HEK293 (cell line): Measurements from ENCODE around the gene FANCC.
A peak's percentile ranks its signal among the peaks of the same experiment; 100 is the strongest.

Experiments
- CTCF ChIA-PET: fragments of 350-600 bp; formaldehyde crosslinking; extraction: SDS; loops from one replicate; lab custom pipeline; 2021; ENCODE audit warnings: antibody characterized with exemption; lab: Yijun Ruan, JAX
- POLR2A ChIA-PET: fragments of 300-600 bp; formaldehyde crosslinking; extraction: SDS; loops from one replicate; lab custom pipeline; 2020; ENCODE audit warnings: antibody characterized with exemption, inconsistent platforms; lab: Yijun Ruan, JAX
- H3K27ac ChIP-seq: fragments of 200-500 bp; sonication (Bioruptor generic); 2 replicates; pipeline ENCODE4 v1.5.1; 2014; ENCODE audit warnings: low read depth, low read length, control low read depth, inconsistent platforms; ENCODE audit errors: extremely low read depth
- H3K36me3 ChIP-seq, 2 experiments: fragments of 200-500 bp in 1 of 2; sonication (Bioruptor generic) in 1 of 2; 1 replicate in 1 of 2; 2 replicates in 1 of 2; pipeline ENCODE4 v1.5.1; 2014 to 2017; ENCODE audit warnings: inconsistent platforms in 2 of 2, low read length in 2 of 2; ENCODE audit not compliant: control insufficient read depth in 2 of 2, insufficient read depth in 1 of 2
- H3K4me1 ChIP-seq: fragments of 200-500 bp; sonication (Bioruptor generic); 2 replicates; pipeline ENCODE4 v1.5.1; 2014; ENCODE audit warnings: mild to moderate bottlenecking, low read length, inconsistent platforms; ENCODE audit not compliant: control insufficient read depth, insufficient read depth
- H3K4me3 ChIP-seq: 2 replicates; pipeline ENCODE4 v1.5.1; 2011; ENCODE audit warnings: low read depth, mild to moderate bottlenecking, control low read depth, low read length, moderate library complexity
- H3K9me3 ChIP-seq: fragments of 200-500 bp; sonication (Bioruptor generic); 2 replicates; pipeline ENCODE4 v1.5.1; 2014; ENCODE audit warnings: low read depth, low read length, inconsistent platforms; ENCODE audit not compliant: control insufficient read depth, insufficient read depth
- CTCF ChIP-seq: fragments of 450-650 bp; formaldehyde crosslinking; IDR thresholded peaks from 2 replicates; pipeline ENCODE4 v1.5.1; 2016; ENCODE audit warnings: missing biosample characterization, missing genetic modification characterization
- ELK4 ChIP-seq: IDR thresholded peaks from 2 replicates; pipeline ENCODE4 v1.6.1; 2011; ENCODE audit warnings: mild to moderate bottlenecking, low read depth, low read length, borderline replicate concordance
- GLIS1 ChIP-seq: fragments of 450-650 bp; formaldehyde crosslinking; IDR thresholded peaks from 2 replicates; pipeline ENCODE4 v1.5.1; 2016; ENCODE audit warnings: missing biosample characterization, missing genetic modification characterization
- KLF16 ChIP-seq: fragments of 450-650 bp; formaldehyde crosslinking; IDR thresholded peaks from 2 replicates; pipeline ENCODE4 v1.5.1; 2017; ENCODE audit warnings: missing biosample characterization, missing genetic modification characterization
- SP2 ChIP-seq: fragments of 450-650 bp; formaldehyde crosslinking; IDR thresholded peaks from 2 replicates; pipeline ENCODE4 v1.5.1; 2016; ENCODE audit warnings: missing biosample characterization, missing genetic modification characterization
- ZBTB17 ChIP-seq: fragments of 450-650 bp; formaldehyde crosslinking; IDR thresholded peaks from 2 replicates; pipeline ENCODE4 v1.5.1; 2016; ENCODE audit warnings: missing biosample characterization, missing genetic modification characterization
- ZBTB20 ChIP-seq: fragments of 450-650 bp; formaldehyde crosslinking; IDR thresholded peaks from 2 replicates; pipeline ENCODE4 v1.5.1; 2016; ENCODE audit warnings: missing biosample characterization, missing genetic modification characterization
- ZFP69B ChIP-seq: fragments of 450-650 bp; formaldehyde crosslinking; IDR thresholded peaks from 2 replicates; pipeline ENCODE4 v1.5.1; 2016; ENCODE audit warnings: missing biosample characterization, missing genetic modification characterization
- ZIC2 ChIP-seq: fragments of 450-650 bp; formaldehyde crosslinking; IDR thresholded peaks from 2 replicates; pipeline ENCODE4 v1.5.1; 2016; ENCODE audit warnings: missing biosample characterization, missing genetic modification characterization
- ZNF175 ChIP-seq: fragments of 450-650 bp; formaldehyde crosslinking; IDR thresholded peaks from 2 replicates; pipeline ENCODE4 v1.5.1; 2016; ENCODE audit warnings: missing biosample characterization, missing genetic modification characterization
- ZNF223 ChIP-seq: fragments of 450-650 bp; formaldehyde crosslinking; IDR thresholded peaks from 2 replicates; pipeline ENCODE4 v1.5.1; 2016; ENCODE audit warnings: missing biosample characterization, missing genetic modification characterization
- ZNF302 ChIP-seq: fragments of 450-650 bp; formaldehyde crosslinking; IDR thresholded peaks from 2 replicates; pipeline ENCODE4 v1.5.1; 2016; ENCODE audit warnings: missing biosample characterization, missing genetic modification characterization, low read depth
- ZNF335 ChIP-seq: fragments of 450-650 bp; formaldehyde crosslinking; conservative IDR thresholded peaks from 2 replicates; pipeline ENCODE4 v1.5.1; 2016; ENCODE audit warnings: missing biosample characterization, missing genetic modification characterization
- ZNF394 ChIP-seq: fragments of 450-650 bp; formaldehyde crosslinking; IDR thresholded peaks from 2 replicates; pipeline ENCODE4 v1.5.1; 2016; ENCODE audit warnings: missing biosample characterization, missing genetic modification characterization, mild to moderate bottlenecking, moderate library complexity, borderline replicate concordance
- ZNF426 ChIP-seq: fragments of 450-650 bp; formaldehyde crosslinking; IDR thresholded peaks from 2 replicates; pipeline ENCODE4 v1.5.1; 2017; ENCODE audit warnings: missing biosample characterization, missing genetic modification characterization, mild to moderate bottlenecking, inconsistent platforms, moderate library complexity
- ZNF513 ChIP-seq: fragments of 450-650 bp; IDR thresholded peaks from 2 replicates; pipeline ENCODE4 v1.5.1; 2018; ENCODE audit warnings: missing biosample characterization, missing genetic modification characterization
- ZNF549 ChIP-seq: fragments of 450-650 bp; IDR thresholded peaks from 2 replicates; pipeline ENCODE4 v1.5.1; 2018; ENCODE audit warnings: missing biosample characterization, missing genetic modification characterization, mild to moderate bottlenecking, inconsistent platforms, moderate library complexity
- ZNF555 ChIP-seq: fragments of 450-650 bp; formaldehyde crosslinking; conservative IDR thresholded peaks from 2 replicates; pipeline ENCODE4 v1.5.1; 2017; ENCODE audit warnings: missing biosample characterization, mild to moderate bottlenecking, missing genetic modification characterization, inconsistent platforms
- ZNF621 ChIP-seq: fragments of 450-650 bp; formaldehyde crosslinking; IDR thresholded peaks from 2 replicates; pipeline ENCODE4 v1.5.1; 2017; ENCODE audit warnings: missing biosample characterization, missing genetic modification characterization
- ZNF624 ChIP-seq: fragments of 450-650 bp; formaldehyde crosslinking; IDR thresholded peaks from 2 replicates; pipeline ENCODE4 v1.5.1; 2017; ENCODE audit warnings: missing biosample characterization, missing genetic modification characterization
- ZNF629 ChIP-seq: fragments of 450-650 bp; formaldehyde crosslinking; IDR thresholded peaks from 2 replicates; pipeline ENCODE4 v1.5.1; 2017; ENCODE audit warnings: missing biosample characterization, missing genetic modification characterization
- ZNF639 ChIP-seq: fragments of 450-650 bp; formaldehyde crosslinking; IDR thresholded peaks from 2 replicates; pipeline ENCODE4 v1.5.1; 2016; ENCODE audit warnings: missing biosample characterization, missing genetic modification characterization
- ZNF707 ChIP-seq: fragments of 450-650 bp; formaldehyde crosslinking; IDR thresholded peaks from 2 replicates; pipeline ENCODE4 v1.5.1; 2016; ENCODE audit warnings: missing biosample characterization, missing genetic modification characterization

FANCC gene

GRCh38 chr9:95177617-95178016 lies 139.9 kb downstream of the FANCC start (continued):
- TF ChIP-seq CTCF (no peak), ZNF639 (tag by site-specific recombination) (no peak), ZNF335 (tag by site-specific recombination) (no peak), ZBTB20 (tag by site-specific recombination) (no peak)
- TF ChIP-seq, all 188 proteins: peak for 0

GRCh38 chr9:95176755-95177319 lies 140.7 kb downstream of the FANCC start:
- ChIA-PET POLR2A (no interaction called here), CTCF (interaction anchor here (0.6 to 2.6 kb wide), 2 partner anchors 9 to 15 kb away, joined by 3 to 19 read pairs; no protein-coding TSS in a partner anchor)
- no peak overlapping the region for H3K4me3 ChIP-seq
- H3K36me3 ChIP-seq, result no peaks in the 10 kb centered on the region
- no peak for TF ChIP-seq ZNF549
- H3K9me3 ChIP-seq, result no peaks in the 10 kb centered on the region
- H3K4me1 ChIP-seq, result no peaks in the 10 kb centered on the region
- H3K27ac ChIP-seq, result no peak overlapping the region

- Histone ChIP-seq H3K4me3 (no peak overlapping the region), H3K4me1 (no peaks in the 10 kb centered on the region), H3K27ac (no peak overlapping the region), H3K9me3 (no peaks in the 10 kb centered on the region), H3K36me3 (no peaks in the 10 kb centered on the region)
- CTCF ChIA-PET, result interaction anchor here (2.6 kb wide), 1 partner anchor 8 kb away, joined by 19 read pairs; no protein-coding TSS in a partner anchor
- TF ChIP-seq ZIC2 (peak; percentile 51; the same call in 1 of the 2 replicates), ELK4 (no peak)
- POLR2A ChIA-PET, result no interaction called here
These were observed 142.0 kb downstream of the FANCC start for GRCh38 chr9:95175523-95175922.

- CTCF ChIA-PET, result no interaction called here
- Histone ChIP-seq H3K4me1 (no peaks in the 10 kb centered on the region), H3K9me3 (no peaks in the 10 kb centered on the region), H3K27ac (no peak overlapping the region), H3K36me3 (no peaks in the 10 kb centered on the region), H3K4me3 (no peak overlapping the region)
- POLR2A ChIA-PET, result no interaction called here
- TF ChIP-seq ZNF175 (tag by site-specific recombination) (no peak), ZNF394 (tag by site-specific recombination) (no peak), KLF16 (tag by site-specific recombination) (no peak), ZIC2 (no peak), GLIS1 (tag by site-specific recombination) (no peak), ZNF426 (tag by site-specific recombination) (no peak), ZBTB17 (no peak), ZNF629 (tag by site-specific recombination) (no peak), ZNF707 (tag by site-specific recombination) (no peak), ZNF624 (tag by site-specific recombination) (no peak), ZNF223 (no peak), ZNF555 (tag by site-specific recombination) (no peak), ZFP69B (tag by site-specific recombination) (no peak), ZNF513 (no peak), ZNF621 (tag by site-specific recombination) (no peak), SP2 (tag by site-specific recombination) (no peak), ZNF302 (no peak)
These were observed 143.5 kb downstream of the FANCC start for GRCh38 chr9:95174038-95174437.
